ENCODE data around the gene CIROP.

CIROP gene

DNA sequence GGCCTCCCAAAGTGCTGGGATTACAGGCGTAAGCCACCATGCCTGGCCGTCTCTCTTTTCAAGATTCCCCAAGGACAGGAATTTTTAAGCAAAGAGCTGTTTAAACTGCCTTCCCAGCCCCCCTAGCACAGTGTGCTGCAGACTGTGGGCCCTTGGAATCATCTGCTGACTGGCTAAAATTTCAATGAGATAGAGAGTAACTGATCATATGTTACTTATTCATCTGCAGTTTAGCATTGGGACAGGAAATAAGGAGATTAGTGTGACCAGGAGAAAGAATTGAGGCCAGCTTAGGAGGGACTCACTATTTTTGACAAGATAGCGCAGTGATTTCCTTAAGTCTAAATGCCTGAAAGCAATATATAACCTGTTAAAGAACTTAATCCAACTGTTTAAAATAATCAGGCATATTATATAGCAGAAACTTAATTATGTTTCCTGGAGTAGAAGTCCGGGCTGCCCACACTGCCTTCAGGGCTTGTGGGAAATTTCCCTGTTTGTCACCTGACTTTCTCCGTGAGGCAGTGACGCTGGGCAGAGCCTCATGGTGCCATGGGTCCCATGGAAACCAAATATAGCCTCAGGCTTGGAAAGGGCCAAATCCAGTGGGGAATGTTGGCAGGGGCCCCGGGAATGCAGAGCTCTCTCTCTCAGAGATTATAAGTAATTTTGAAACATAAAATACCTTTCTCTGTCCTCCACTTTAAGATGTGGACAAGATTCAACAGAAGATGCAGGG, 37.1 kb upstream of the CIROP start:
- Histone ChIP-seq H3K9ac (ENCODE audit: low read depth, low read length) (no peak overlapping the region), H3K4me3 (ENCODE audit: low read depth, low read length) (no peak overlapping the region), H3K9me3 (ENCODE audit: control insufficient read depth, insufficient read depth, low read length) (no peaks in the 10 kb centered on the region), H3K27me3 (ENCODE audit: control insufficient read depth, insufficient read depth, low read length) (no peaks in the 10 kb centered on the region), H3K4me1 (ENCODE audit: control insufficient read depth, insufficient read depth, low read length) (no peaks in the 10 kb centered on the region), H3K36me3 (ENCODE audit: control insufficient read depth, insufficient read depth, low read length) (peaks cover 42% of the 10 kb centered on the region)

DNA sequence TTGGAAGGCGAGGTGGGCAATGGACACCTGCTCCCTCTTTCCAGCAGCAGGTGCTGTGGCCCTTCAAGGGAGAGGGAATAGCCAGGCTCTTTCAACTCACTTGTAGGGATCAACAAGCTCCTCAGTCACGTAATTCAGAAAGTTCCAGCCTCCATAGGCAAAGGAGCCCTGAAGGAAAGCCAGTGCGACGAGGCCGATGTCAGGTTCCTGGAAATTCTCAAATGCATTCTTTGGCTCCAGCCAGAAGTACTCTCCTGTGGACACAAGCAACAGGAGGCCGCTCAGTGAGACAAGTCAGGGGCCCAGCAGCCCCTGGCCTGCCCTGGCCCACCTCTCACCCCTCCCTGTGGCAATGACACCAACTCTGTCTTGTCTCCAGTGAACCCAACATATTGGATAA, 35.6 kb upstream of the CIROP start:
- Histone ChIP-seq H3K27me3 (ENCODE audit: control insufficient read depth, insufficient read depth, low read length) (no peaks in the 10 kb centered on the region), H3K36me3 (ENCODE audit: control insufficient read depth, insufficient read depth, low read length) (peaks cover 48% of the 10 kb centered on the region), H3K9ac (ENCODE audit: low read depth, low read length) (no peak overlapping the region), H3K4me1 (ENCODE audit: control insufficient read depth, insufficient read depth, low read length) (no peaks in the 10 kb centered on the region), H3K9me3 (ENCODE audit: control insufficient read depth, insufficient read depth, low read length) (no peaks in the 10 kb centered on the region), H3K4me3 (ENCODE audit: low read depth, low read length) (no peak overlapping the region)

GRCh38 chr14:23139874-23140273, 35.1 kb upstream of the CIROP start:
- peaks cover 48% of the 10 kb centered on the region for H3K36me3 ChIP-seq (ENCODE audit: control insufficient read depth, insufficient read depth, low read length)
- H3K9ac ChIP-seq (ENCODE audit: low read depth, low read length): no peak overlapping the region

DNA sequence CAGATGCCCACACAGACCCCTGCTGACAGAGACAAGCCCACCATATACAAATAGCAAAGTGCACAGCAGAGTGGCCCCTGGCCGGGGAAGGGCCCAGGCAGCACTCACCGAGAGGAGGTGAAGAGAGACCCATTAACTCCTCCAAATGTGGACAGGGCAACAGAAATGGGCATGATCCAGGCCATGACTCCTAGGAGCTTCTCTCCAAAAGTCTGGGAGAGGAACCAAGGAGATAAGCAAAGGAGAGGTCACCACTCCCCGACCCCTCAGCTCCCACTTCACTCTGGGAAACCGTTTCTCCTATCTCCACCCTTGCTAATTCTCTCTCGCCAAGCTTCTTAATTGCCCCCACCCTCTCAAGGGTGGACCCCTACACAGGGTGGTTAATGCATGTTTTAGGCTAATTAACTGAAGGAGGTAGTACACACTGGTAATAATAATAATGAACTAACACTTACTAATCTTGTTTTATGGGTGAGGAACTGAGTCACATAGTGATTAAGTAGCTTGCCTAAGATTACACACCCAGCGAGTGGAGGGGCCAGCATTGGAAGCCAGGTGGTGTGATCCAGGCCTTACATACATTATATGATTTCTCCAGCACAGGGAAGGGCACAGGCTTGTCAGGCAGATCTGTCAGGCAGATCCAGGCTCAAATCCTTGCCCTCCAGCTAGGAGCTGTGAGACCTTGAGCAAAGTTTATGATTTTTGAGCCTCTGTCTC, 33.2 kb upstream of the CIROP start:
- no peaks in the 10 kb centered on the region for H3K9me3 ChIP-seq (ENCODE audit: control insufficient read depth, insufficient read depth, low read length)
- no peaks in the 10 kb centered on the region for H3K4me1 ChIP-seq (ENCODE audit: control insufficient read depth, insufficient read depth, low read length)
- no peak overlapping the region for H3K9ac ChIP-seq (ENCODE audit: low read depth, low read length)
- H3K27me3 ChIP-seq (ENCODE audit: control insufficient read depth, insufficient read depth, low read length): no peaks in the 10 kb centered on the region
- peaks cover 44% of the 10 kb centered on the region for H3K36me3 ChIP-seq (ENCODE audit: control insufficient read depth, insufficient read depth, low read length)
- no peak overlapping the region for H3K4me3 ChIP-seq (ENCODE audit: low read depth, low read length)

More at GRCh38 chr14:23139874-23140273, 35.1 kb upstream of the CIROP start:
- Histone ChIP-seq H3K4me1 (ENCODE audit: control insufficient read depth, insufficient read depth, low read length) (no peaks in the 10 kb centered on the region), H3K4me3 (ENCODE audit: low read depth, low read length) (no peak overlapping the region), H3K9me3 (ENCODE audit: control insufficient read depth, insufficient read depth, low read length) (no peaks in the 10 kb centered on the region), H3K27me3 (ENCODE audit: control insufficient read depth, insufficient read depth, low read length) (no peaks in the 10 kb centered on the region)

- Histone ChIP-seq H3K4me1 (ENCODE audit: control insufficient read depth, insufficient read depth, low read length) (no peaks in the 10 kb centered on the region), H3K9ac (ENCODE audit: low read depth, low read length) (no peak overlapping the region), H3K9me3 (ENCODE audit: control insufficient read depth, insufficient read depth, low read length) (no peaks in the 10 kb centered on the region), H3K36me3 (ENCODE audit: control insufficient read depth, insufficient read depth, low read length) (peaks cover 40% of the 10 kb centered on the region), H3K4me3 (ENCODE audit: low read depth, low read length) (no peak overlapping the region), H3K27me3 (ENCODE audit: control insufficient read depth, insufficient read depth, low read length) (no peaks in the 10 kb centered on the region)
Observed at GRCh38 chr14:23137192-23137812, 32.5 kb upstream of the CIROP start.

- Histone ChIP-seq H3K4me1 (ENCODE audit: control insufficient read depth, insufficient read depth, low read length) (no peaks in the 10 kb centered on the region), H3K36me3 (ENCODE audit: control insufficient read depth, insufficient read depth, low read length) (peaks cover 41% of the 10 kb centered on the region), H3K9me3 (ENCODE audit: control insufficient read depth, insufficient read depth, low read length) (no peaks in the 10 kb centered on the region), H3K27me3 (ENCODE audit: control insufficient read depth, insufficient read depth, low read length) (no peaks in the 10 kb centered on the region), H3K9ac (ENCODE audit: low read depth, low read length) (no peak overlapping the region), H3K4me3 (ENCODE audit: low read depth, low read length) (no peak overlapping the region)
Observed at GRCh38 chr14:23136566-23137133, 31.9 kb upstream of the CIROP start.

DNA sequence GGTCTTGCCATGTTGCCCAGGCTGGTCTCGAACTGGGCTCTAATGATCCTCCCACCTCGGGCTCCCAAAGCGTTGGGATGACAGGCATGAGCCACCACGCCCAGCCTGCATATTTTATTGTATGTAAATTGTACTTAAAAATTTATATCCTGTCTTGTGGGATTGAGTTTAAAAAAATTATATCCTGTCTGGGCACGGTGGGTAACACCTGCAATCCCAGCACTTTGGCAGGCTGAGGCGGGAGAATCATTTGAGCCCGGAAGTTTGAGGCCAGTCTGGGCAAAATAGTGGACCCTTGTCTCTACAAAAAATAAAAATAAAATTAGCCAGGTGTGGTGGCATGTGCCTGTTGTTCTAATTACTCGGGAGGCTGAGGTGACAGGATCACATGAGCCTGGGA, 28.2 kb upstream of the CIROP start:
- H3K9me3 ChIP-seq (ENCODE audit: control insufficient read depth, insufficient read depth, low read length): no peaks in the 10 kb centered on the region
- H3K27me3 ChIP-seq (ENCODE audit: control insufficient read depth, insufficient read depth, low read length): no peaks in the 10 kb centered on the region
- H3K4me1 ChIP-seq (ENCODE audit: control insufficient read depth, insufficient read depth, low read length): no peaks in the 10 kb centered on the region
- no peak overlapping the region for H3K9ac ChIP-seq (ENCODE audit: low read depth, low read length)
- H3K4me3 ChIP-seq (ENCODE audit: low read depth, low read length): no peak overlapping the region
- H3K36me3 ChIP-seq (ENCODE audit: control insufficient read depth, insufficient read depth, low read length): peaks cover 38% of the 10 kb centered on the region

GRCh38 chr14:23131482-23131881, 26.7 kb upstream of the CIROP start:
- H3K36me3 ChIP-seq (ENCODE audit: control insufficient read depth, insufficient read depth, low read length): peaks cover 32% of the 10 kb centered on the region
- no peaks in the 10 kb centered on the region for H3K27me3 ChIP-seq (ENCODE audit: control insufficient read depth, insufficient read depth, low read length)
- no peak overlapping the region for H3K4me3 ChIP-seq (ENCODE audit: low read depth, low read length)
- H3K9me3 ChIP-seq (ENCODE audit: control insufficient read depth, insufficient read depth, low read length): no peaks in the 10 kb centered on the region
- H3K4me1 ChIP-seq (ENCODE audit: control insufficient read depth, insufficient read depth, low read length): no peaks in the 10 kb centered on the region
- H3K9ac ChIP-seq (ENCODE audit: low read depth, low read length): no peak overlapping the region

- H3K27me3 ChIP-seq (ENCODE audit: control insufficient read depth, insufficient read depth, low read length): no peaks in the 10 kb centered on the region
- peaks cover 30% of the 10 kb centered on the region for H3K36me3 ChIP-seq (ENCODE audit: control insufficient read depth, insufficient read depth, low read length)
- H3K4me1 ChIP-seq (ENCODE audit: control insufficient read depth, insufficient read depth, low read length): peaks cover 2% of the 10 kb centered on the region
- no peak overlapping the region for H3K9ac ChIP-seq (ENCODE audit: low read depth, low read length)
- H3K4me3 ChIP-seq (ENCODE audit: low read depth, low read length): no peak overlapping the region
- no peaks in the 10 kb centered on the region for H3K9me3 ChIP-seq (ENCODE audit: control insufficient read depth, insufficient read depth, low read length)
Observed at GRCh38 chr14:23130871-23131270, 26.1 kb upstream of the CIROP start.

- Histone ChIP-seq H3K36me3 (ENCODE audit: control insufficient read depth, insufficient read depth, low read length) (peaks cover 30% of the 10 kb centered on the region), H3K9me3 (ENCODE audit: control insufficient read depth, insufficient read depth, low read length) (no peaks in the 10 kb centered on the region), H3K27me3 (ENCODE audit: control insufficient read depth, insufficient read depth, low read length) (no peaks in the 10 kb centered on the region), H3K4me3 (ENCODE audit: low read depth, low read length) (no peak overlapping the region), H3K4me1 (ENCODE audit: control insufficient read depth, insufficient read depth, low read length) (peaks cover 2% of the 10 kb centered on the region), H3K9ac (ENCODE audit: low read depth, low read length) (no peak overlapping the region)
Observed at GRCh38 chr14:23129759-23130316, 25.0 kb upstream of the CIROP start.

GRCh38 chr14:23128969-23129758, 24.4 kb upstream of the CIROP start:
- no peaks in the 10 kb centered on the region for H3K9me3 ChIP-seq (ENCODE audit: control insufficient read depth, insufficient read depth, low read length)
- no peak overlapping the region for H3K9ac ChIP-seq (ENCODE audit: low read depth, low read length)
- peaks cover 2% of the 10 kb centered on the region for H3K4me1 ChIP-seq (ENCODE audit: control insufficient read depth, insufficient read depth, low read length)
- H3K4me3 ChIP-seq (ENCODE audit: low read depth, low read length): no peak overlapping the region
- peaks cover 30% of the 10 kb centered on the region for H3K36me3 ChIP-seq (ENCODE audit: control insufficient read depth, insufficient read depth, low read length)
- no peaks in the 10 kb centered on the region for H3K27me3 ChIP-seq (ENCODE audit: control insufficient read depth, insufficient read depth, low read length)
